HEK293T (cell line): Measurements from ENCODE around the gene MICAL2.

Source experiments
- CTCF ChIA-PET: fragments of 350-600 bp; formaldehyde crosslinking; extraction: SDS; loops from one replicate; lab custom pipeline; 2021; ENCODE audit warnings: antibody characterized with exemption, inconsistent platforms; lab: Yijun Ruan, JAX
- POLR2A ChIA-PET: fragments of 350-600 bp; formaldehyde crosslinking; extraction: SDS; loops from one replicate; lab custom pipeline; 2020; ENCODE audit warnings: antibody characterized with exemption, inconsistent platforms; lab: Yijun Ruan, JAX
- DNase-seq: peaks from one replicate; pipeline ENCODE4 v3.0.0; 2012; ENCODE audit warnings: mixed read lengths; ENCODE audit errors: extremely low spot score
- ARNT ChIP-seq: fragments of 450-650 bp; IDR thresholded peaks from 2 replicates; pipeline ENCODE4 v1.6.1; 2017; ENCODE audit warnings: mild to moderate bottlenecking
- BHLHE40 ChIP-seq: fragments of 450-650 bp; IDR thresholded peaks from 2 replicates; pipeline ENCODE4 v1.6.1; 2016; ENCODE audit warnings: mild to moderate bottlenecking, moderate library complexity, borderline replicate concordance
- CTBP1 ChIP-seq: fragments of 450-650 bp; IDR thresholded peaks from 2 replicates; pipeline ENCODE4 v1.6.1; 2016; ENCODE audit warnings: borderline replicate concordance
- ELF4 ChIP-seq: fragments of 450-650 bp; IDR thresholded peaks from 2 replicates; pipeline ENCODE4 v1.6.1; 2017; ENCODE audit warnings: antibody characterized with exemption
- FOXA1 ChIP-seq: fragments of 450-650 bp; IDR thresholded peaks from 2 replicates; pipeline ENCODE4 v1.6.1; 2016; ENCODE audit warnings: mild to moderate bottlenecking
- FOXK2 ChIP-seq: fragments of 450-650 bp; IDR thresholded peaks from 2 replicates; pipeline ENCODE4 v1.6.1; 2016; ENCODE audit warnings: mild to moderate bottlenecking
- FOXM1 ChIP-seq: fragments of 450-650 bp; IDR thresholded peaks from 2 replicates; pipeline ENCODE4 v1.6.1; 2017; ENCODE audit warnings: mild to moderate bottlenecking, borderline replicate concordance
- HDGF ChIP-seq: fragments of 450-650 bp; IDR thresholded peaks from 2 replicates; pipeline ENCODE4 v1.6.1; 2017; ENCODE audit warnings: antibody characterized with exemption, borderline replicate concordance
- L3MBTL2 ChIP-seq: fragments of 450-650 bp; conservative IDR thresholded peaks from 2 replicates; pipeline ENCODE4 v1.6.1; 2016; ENCODE audit warnings: mild to moderate bottlenecking
- LEF1 ChIP-seq: fragments of 450-650 bp; IDR thresholded peaks from 2 replicates; pipeline ENCODE4 v1.6.1; 2017; ENCODE audit warnings: mild to moderate bottlenecking, borderline replicate concordance
- NFRKB ChIP-seq: fragments of 450-650 bp; IDR thresholded peaks from 2 replicates; pipeline ENCODE4 v1.6.1; 2016; ENCODE audit warnings: mild to moderate bottlenecking, moderate library complexity
- SP1 ChIP-seq: fragments of 450-650 bp; IDR thresholded peaks from 2 replicates; pipeline ENCODE4 v1.6.1; 2017
- SUZ12 ChIP-seq: fragments of 450-650 bp; IDR thresholded peaks from 2 replicates; pipeline ENCODE4 v1.6.1; 2016; ENCODE audit warnings: mild to moderate bottlenecking
- TARDBP ChIP-seq: fragments of 450-650 bp; IDR thresholded peaks from 2 replicates; pipeline ENCODE4 v1.6.1; 2016
- ZNF384 ChIP-seq: fragments of 450-650 bp; IDR thresholded peaks from 2 replicates; pipeline ENCODE4 v1.6.1; 2016
- TF ChIP-seq, protein P1 (sequence below): fragments of 450-650 bp; IDR thresholded peaks from 2 replicates; pipeline ENCODE4 v1.6.1; 2016

The MICAL2 gene

DNA sequence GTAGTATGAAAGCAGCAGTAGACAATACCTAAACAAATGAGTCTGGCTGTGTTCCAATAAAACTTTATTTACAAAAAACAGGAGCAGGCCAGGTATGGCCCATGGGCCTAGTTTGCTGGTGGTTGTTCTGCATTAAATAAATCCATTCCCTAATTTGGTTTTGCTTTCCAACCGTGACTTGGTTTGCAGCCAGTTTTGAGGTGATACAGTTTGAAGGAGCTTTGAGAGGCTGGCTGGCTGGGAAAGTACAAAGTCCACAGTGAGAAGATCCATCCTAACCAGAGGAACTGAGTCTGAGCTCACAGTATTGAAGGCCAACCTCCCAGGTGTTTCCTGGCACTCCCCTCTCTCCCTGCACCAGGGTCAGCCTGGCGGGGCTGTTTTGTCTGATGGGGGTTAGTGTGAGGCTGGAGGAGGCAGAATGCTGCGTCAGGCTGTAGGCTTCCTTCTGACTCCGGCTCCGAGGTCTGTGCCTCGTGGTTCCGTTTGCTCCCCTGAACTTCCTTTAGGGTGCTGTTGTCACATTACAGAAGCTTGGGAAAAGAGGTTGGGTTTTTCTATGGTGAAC lies 129.5 kb downstream of the MICAL2 start:
- ChIA-PET POLR2A (no interaction called here), CTCF (no interaction called here)
- TF ChIP-seq SUZ12 (no peak), SP1 (no peak), ZNF384 (no peak), L3MBTL2 (no peak), HDGF (no peak), NFRKB (no peak)
- TF ChIP-seq, protein P1, sequence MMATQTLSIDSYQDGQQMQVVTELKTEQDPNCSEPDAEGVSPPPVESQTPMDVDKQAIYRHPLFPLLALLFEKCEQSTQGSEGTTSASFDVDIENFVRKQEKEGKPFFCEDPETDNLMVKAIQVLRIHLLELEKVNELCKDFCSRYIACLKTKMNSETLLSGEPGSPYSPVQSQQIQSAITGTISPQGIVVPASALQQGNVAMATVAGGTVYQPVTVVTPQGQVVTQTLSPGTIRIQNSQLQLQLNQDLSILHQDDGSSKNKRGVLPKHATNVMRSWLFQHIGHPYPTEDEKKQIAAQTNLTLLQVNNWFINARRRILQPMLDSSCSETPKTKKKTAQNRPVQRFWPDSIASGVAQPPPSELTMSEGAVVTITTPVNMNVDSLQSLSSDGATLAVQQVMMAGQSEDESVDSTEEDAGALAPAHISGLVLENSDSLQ, result no peak
- DNase-seq, result no peak

DNA sequence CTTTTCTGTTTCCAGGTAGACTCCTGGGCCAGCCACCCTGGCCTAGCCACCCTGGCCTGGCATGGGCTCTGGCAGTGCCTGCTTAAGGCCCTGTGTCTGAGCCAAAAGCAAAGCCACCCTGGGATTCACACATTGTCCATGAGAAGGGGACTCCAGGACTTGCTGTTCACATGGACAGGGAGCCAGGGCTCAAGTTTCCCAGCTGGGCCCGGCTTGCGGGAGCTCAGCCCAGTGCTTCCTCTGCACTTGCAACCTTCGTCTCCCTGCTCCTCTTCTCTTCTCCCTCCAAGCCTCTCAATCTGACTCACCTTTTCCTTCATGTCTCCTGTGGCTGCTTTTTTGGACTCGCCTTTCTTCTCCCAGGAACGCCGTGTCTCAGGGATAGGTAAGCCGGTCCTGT lies 130.3 kb downstream of the MICAL2 start:
- DNase-seq, result no peak
- POLR2A ChIA-PET, result no interaction called here
- TF ChIP-seq BHLHE40, result no peak
- no peak for TF ChIP-seq FOXM1
- TF ChIP-seq NFRKB, result no peak
- no peak for TF ChIP-seq TARDBP
- TF ChIP-seq LEF1, result no peak
- TF ChIP-seq FOXA1, result no peak
- TF ChIP-seq HDGF, result no peak
- TF ChIP-seq ARNT, result no peak
- no peak for TF ChIP-seq SUZ12
- no peak for TF ChIP-seq L3MBTL2
- TF ChIP-seq SP1, result no peak
- no peak for TF ChIP-seq ELF4
- TF ChIP-seq CTBP1, result no peak
- no peak for TF ChIP-seq ZNF384
- TF ChIP-seq, protein P1, result no peak
- no peak for TF ChIP-seq FOXK2
- CTCF ChIA-PET, result interaction anchor here (1.2 kb wide), 1 partner anchor 67 kb away, joined by 4 read pairs; no protein-coding TSS in a partner anchor

DNA sequence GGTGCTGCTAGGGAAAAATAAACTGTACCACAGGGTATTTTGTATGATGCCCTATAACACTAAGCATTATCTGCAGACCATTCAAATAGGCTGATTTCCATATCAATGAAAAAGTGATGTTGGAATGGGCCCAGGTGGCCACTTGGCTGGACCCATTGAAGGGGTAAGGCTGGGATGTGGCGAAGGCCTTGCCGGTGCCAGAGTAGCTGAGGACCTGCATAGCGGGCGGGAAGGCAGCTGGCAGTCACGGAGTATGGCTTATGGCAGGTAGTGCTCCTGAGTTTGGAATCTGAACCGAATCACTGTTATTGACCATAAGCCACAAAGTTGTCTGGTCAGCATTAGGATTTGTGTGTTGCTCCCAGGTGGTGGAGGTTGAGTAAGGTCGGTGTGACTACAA lies 131.0 kb downstream of the MICAL2 start:
- POLR2A ChIA-PET, result no interaction called here
- no peak for DNase-seq
- CTCF ChIA-PET, result interaction anchor here (1.2 kb wide), 1 partner anchor 68 kb away, joined by 4 read pairs; no protein-coding TSS in a partner anchor
- TF ChIP-seq ELF4, result no peak
- no peak for TF ChIP-seq L3MBTL2
- no peak for TF ChIP-seq BHLHE40
- no peak for TF ChIP-seq FOXM1
- TF ChIP-seq HDGF, result no peak
- TF ChIP-seq, protein P1, result no peak
- no peak for TF ChIP-seq FOXA1
- no peak for TF ChIP-seq NFRKB
- no peak for TF ChIP-seq CTBP1

DNA sequence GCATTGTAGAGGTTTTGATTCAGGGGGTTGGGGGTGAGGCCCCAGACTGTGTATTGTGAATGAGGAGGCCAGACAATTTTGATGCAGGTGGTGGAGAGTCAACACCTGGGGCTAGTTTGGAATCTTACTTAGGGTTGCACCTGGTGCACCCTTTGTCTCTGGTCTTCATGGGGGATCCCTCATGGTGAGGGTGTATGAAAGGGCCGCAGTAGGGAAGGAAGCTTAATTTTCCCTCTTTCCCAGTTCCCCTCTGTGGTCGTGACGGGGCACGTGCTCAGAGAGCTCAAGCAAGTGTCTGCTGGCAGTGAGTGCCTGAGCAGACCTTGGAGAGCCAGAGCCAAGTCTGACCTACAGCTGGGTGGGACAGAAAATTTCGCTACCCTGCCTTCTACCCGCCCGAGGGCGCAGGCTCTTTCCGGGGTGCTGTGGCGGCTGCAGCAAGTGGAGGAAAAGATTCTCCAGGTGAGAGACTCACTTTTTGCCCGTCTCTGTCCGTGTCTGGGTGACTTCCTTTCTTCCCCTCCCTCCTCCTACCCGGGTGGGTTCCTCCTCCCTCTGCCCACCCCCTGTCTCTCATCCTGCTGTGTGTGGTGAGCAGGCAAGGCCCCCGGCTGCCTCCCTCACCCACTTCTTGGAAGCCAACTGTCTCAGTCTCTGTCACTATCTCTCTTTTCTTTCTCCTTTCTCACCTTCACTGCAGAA lies 131.7 kb downstream of the MICAL2 start:
- CTCF ChIA-PET, result no interaction called here

DNA sequence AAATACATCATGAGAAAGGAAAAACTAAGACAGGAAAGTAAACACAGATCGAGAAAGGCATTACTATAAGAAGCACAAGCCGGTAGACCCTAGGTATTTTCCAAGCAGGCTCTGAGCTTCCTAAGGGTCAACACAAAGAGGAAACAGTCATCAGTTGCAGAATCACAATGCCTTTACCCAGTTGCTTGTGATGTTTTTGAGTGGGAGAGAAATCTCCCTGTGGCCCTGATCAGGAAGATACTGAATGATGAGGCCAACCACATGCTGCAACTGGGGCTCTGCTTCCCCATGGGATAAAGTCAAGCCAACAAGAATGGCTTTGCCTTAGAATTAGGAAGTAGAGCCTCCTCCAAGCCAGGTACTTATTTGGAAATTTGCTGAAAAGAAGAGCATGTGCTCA lies 132.6 kb downstream of the MICAL2 start:
- TF ChIP-seq BHLHE40, result no peak
- no peak for TF ChIP-seq SUZ12
- no peak for TF ChIP-seq ZNF384
- no peak for TF ChIP-seq NFRKB
- no peak for TF ChIP-seq ELF4
- no peak for TF ChIP-seq FOXM1
- no peak for TF ChIP-seq CTBP1
- TF ChIP-seq ARNT, result no peak
- no peak for DNase-seq
- CTCF ChIA-PET, result no interaction called here
- POLR2A ChIA-PET, result no interaction called here

More for the DNA sequence above, 131.7 kb downstream of the MICAL2 start:
- POLR2A ChIA-PET, result no interaction called here
- no peak for DNase-seq
- TF ChIP-seq SP1, result no peak
- TF ChIP-seq TARDBP, result no peak
- no peak for TF ChIP-seq HDGF
- TF ChIP-seq ELF4, result no peak
- TF ChIP-seq FOXK2, result no peak
- TF ChIP-seq NFRKB, result no peak
- TF ChIP-seq CTBP1, result no peak
- TF ChIP-seq FOXM1, result no peak
- no peak for TF ChIP-seq L3MBTL2
- no peak for TF ChIP-seq ARNT

DNA sequence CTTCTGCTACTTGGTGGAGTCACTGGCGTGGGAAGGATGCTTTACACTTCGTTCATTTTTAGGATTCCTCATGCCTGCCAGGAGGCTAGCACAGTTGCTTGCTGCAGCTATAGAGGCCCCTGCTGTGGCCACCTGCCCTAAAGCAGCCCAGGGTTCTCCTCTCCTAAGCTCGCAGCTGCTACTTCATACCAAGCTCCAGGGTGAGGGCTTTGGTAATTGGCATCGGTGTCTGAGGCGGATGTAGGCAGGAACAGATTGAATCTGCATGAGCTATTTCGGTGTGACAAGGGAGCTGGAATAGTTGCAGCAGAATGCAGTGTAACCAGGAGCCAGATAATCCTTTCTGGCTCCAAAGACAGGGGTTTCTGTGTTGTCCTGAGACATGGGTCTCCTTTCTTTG lies 133.1 kb downstream of the MICAL2 start:
- ChIA-PET POLR2A (no interaction called here), CTCF (no interaction called here)
- no peak for DNase-seq
- TF ChIP-seq FOXK2 (no peak), LEF1 (no peak), L3MBTL2 (no peak), ELF4 (no peak), BHLHE40 (no peak), SUZ12 (no peak), FOXM1 (no peak), CTBP1 (no peak), SP1 (no peak), HDGF (no peak), ZNF384 (no peak), NFRKB (no peak), FOXA1 (no peak)
- TF ChIP-seq, protein P1, result no peak
